Middle frontal gyrus (tissue), 1 donor: Measurements from ENCODE around the gene COL25A1.
"Not testable (repeated sequence)": the region's sequence is repeated elsewhere in the genome, so short reads cannot be mapped to it uniquely, and the experiment has no call there.

Source experiments
- DNase-seq: peaks from one replicate; pipeline ENCODE4 v3.0.0-alpha.2; 2015; ENCODE audit warnings: low spot score; ENCODE audit errors: extremely low spot score

COL25A1 gene

DNA sequence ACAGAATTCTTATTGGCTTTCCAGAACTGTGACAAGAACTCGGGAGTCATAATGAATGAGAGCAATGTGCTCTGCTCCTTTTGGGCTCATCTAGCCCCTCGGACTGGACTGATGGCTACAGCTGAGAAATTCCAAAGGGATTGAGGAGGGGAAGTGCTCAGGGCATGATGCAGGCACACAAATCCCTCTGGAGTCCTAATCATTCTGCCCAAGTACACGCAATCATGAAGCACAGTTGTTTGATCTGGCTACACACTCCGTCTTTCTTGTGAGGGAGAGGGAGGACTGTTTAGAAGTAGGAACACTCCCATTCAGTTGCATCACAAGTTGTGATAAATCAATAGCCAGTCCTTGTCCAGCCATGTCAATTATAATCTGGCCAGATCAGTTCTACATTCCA, 237.5 kb downstream of the COL25A1 start:
- DNase-seq: no peak

- no peak for DNase-seq
Measured at GRCh38 chr4:109053257-109053656, 249.2 kb downstream of the COL25A1 start.

DNA sequence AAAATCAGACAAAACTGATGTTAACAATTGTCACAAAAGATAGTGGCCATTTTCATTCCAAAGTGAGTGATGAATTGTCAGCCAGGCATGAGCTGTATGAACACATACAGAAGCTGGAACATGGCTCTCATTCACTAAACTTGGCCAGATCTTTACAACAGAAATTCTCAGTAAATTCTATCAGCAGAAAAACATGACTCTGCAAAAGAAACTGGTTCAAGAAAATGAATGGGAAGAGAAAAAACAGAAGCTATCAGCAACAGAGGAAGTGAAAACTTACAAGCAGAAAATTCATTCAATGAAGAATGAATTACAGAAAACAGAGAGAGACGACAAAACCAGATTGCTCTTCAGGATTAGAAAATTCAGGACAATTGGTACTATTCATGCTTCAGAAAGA, 249.6 kb downstream of the COL25A1 start:
- no peak for DNase-seq

DNA sequence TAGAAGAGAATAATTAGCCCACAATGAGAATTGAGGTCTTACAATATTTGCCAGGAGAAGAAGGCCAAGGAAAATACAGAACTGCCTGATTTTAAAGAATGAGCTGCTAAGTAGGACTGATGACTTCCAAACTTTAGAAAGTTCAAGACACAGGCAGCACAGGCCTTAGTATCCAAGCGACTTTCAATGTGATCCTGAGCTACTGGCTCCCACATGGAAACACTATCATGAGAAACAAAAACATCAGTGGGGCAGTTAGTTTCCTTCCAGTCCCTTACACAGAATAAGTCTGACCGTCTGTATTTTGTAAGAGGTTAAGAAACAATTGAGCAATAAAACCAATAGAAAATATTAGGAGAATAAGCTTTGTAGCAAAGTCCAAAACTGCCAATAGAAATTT, 251.4 kb downstream of the COL25A1 start:
- DNase-seq: no peak

GRCh38 chr4:109049926-109050325, 252.5 kb downstream of the COL25A1 start:
- DNase-seq: no peak

- DNase-seq: no peak
Measured at GRCh38 chr4:109046471-109047201, 255.8 kb downstream of the COL25A1 start.

GRCh38 chr4:109044431-109044830, 258.0 kb downstream of the COL25A1 start:
- no peak for DNase-seq

DNA sequence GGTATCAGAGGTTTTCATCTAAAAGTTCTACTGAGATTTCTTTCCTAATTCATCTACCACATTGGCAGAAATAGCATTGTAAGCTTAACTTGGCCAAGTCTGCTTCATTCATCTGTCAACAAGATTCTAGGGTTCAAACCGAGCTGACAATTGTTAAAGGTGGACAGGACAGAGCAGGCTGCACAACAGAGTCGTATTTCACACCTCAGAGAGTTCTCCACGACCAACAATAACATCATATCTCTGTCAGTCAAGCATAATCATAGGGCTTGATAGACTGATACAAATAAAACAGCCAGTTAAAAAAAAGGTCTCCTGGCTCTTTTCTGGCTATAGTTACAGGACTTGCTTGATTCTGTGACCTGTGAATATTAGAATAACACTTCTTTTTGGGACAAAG, 259.2 kb downstream of the COL25A1 start:
- no peak for DNase-seq

DNA sequence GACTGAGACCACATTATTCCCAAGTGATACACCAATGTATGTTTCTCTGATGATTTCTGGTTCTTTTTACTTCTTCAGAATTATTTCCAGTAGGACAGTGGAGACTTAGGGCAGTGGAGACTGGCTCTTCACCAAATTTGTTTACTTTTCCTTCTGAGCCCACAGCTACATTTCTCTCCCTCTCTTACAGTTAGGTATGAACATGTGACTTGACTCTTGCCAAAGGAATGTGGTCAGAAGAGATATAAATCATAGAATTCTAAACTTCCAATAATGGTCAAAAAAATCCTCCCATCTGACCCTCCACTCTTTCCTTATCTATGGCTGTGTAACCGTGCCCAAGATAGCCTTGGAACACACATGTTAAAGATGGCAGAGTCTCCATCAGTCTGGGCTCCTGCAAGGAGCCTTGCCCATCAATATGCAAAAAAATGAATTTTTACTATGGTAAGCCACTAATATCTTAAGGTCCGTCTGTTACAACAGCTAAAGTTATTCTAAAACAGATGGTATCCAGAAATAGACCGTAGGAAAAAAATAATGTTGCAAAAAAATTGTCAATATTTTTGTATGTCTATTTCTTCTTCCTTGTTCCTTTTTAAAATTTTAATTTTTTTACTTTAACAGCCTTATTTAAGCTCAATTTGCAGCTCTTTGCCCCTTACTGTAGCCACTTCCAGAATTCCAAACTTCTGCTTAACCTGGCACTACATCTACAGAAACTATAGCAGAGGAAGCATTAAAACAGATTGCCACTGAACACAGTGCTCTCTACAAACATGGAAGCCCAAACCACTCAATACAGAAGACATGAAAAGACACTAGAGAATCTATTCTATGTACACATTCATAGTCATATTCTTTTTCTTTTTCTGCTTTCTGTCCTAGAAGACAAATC, 260.7 kb downstream of the COL25A1 start:
- no peak for DNase-seq

DNA sequence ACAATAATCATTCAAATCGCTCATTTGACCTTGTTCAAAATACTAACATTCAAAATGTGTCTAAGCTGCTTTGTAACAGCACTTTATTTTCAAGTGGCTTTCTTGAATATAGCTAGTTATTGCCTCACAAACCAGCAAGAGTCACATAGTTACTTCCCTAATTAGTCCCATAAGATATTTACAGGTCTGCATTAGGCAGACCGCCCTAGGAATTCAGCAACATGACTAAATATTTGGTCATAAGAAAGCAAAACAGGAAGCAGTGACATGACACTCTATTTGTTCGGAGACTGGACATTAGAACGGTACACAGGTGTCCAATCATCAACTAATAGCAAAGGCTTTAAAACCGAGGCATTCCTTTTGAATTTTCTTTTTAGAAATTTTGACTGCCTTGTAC, 262.0 kb downstream of the COL25A1 start:
- no peak for DNase-seq

DNA sequence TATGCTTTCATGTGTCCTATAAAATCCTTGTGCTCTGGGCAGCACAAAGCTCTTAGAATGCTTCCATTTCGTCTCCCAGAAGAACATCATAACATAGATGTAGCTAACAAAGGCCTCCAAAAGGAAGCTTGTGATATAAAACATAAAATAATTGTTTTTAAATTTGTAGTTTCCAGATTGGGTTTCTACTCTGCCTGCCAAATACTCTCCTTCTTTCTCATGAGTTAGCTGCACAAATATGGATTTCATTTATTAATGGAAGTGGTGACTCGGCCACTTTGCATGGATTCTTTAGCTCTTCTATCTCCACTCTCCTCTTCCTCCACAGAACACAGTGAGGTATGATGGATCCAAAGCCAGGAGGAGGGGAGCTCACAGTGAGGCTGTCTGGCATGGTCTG, 265.4 kb downstream of the COL25A1 start:
- DNase-seq: no peak

DNA sequence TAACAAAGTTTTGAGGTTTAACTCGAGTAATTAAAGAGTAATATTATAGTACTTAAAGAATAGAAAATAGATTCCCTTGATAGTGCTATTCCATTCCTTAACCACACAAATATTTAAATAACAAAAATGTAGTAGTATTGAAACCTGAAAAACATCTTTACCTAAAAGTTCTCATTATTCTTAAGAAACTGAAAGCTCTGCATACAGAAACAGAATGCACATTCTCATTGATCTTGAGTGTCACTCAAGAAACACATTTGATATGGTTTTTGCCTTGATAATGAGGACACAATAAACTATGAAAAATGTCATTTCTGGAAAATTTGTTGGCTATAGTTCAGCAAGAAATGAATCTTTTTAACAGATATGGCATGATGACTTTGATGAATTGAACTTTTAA, 268.5 kb downstream of the COL25A1 start:
- no peak for DNase-seq

GRCh38 chr4:109032671-109033070, 269.8 kb downstream of the COL25A1 start:
- DNase-seq: no peak

- DNase-seq: no peak
Measured at GRCh38 chr4:109029987-109030386, 272.5 kb downstream of the COL25A1 start.

GRCh38 chr4:109027016-109027500, 275.4 kb downstream of the COL25A1 start:
- DNase-seq: no peak

GRCh38 chr4:109026588-109026987, 275.9 kb downstream of the COL25A1 start:
- DNase-seq: no peak

DNA sequence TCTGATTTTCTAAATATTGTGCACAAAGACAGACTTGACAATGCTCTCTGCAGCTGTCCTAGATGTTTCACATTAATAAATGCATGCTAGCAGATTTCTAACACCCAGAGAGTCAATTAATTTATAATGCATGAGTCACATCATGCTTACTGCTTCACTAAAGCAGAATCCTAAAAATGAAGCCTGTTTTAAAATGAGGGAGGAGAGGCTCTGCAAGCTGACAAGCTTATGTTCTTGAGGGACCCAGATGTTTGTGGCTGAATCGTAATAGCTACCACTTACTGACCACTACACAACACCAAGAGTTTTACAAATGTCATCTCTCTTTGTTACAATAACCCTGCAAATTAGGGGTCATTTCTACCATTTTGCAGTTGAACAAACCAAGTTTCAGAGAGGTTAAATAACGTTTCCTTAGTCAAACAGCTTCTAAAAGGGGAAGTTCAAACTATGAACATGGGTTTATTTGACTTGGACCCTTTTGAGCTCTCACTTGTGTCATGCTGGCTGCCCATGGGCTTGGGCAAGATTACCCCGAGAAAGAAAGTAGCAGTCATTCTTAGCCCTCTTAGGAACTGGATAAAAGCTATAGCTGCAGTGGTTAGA, 276.9 kb downstream of the COL25A1 start:
- no peak for DNase-seq

- no peak for DNase-seq
Measured at GRCh38 chr4:109022961-109023360, 279.5 kb downstream of the COL25A1 start.

- not testable (repeated sequence) for DNase-seq
Measured at GRCh38 chr4:109021630-109022029, 280.8 kb downstream of the COL25A1 start.

- DNase-seq: no peak
Measured at GRCh38 chr4:109020861-109021260, 281.6 kb downstream of the COL25A1 start.

- DNase-seq: no peak
Measured at GRCh38 chr4:109016200-109016599, 286.3 kb downstream of the COL25A1 start.

DNA sequence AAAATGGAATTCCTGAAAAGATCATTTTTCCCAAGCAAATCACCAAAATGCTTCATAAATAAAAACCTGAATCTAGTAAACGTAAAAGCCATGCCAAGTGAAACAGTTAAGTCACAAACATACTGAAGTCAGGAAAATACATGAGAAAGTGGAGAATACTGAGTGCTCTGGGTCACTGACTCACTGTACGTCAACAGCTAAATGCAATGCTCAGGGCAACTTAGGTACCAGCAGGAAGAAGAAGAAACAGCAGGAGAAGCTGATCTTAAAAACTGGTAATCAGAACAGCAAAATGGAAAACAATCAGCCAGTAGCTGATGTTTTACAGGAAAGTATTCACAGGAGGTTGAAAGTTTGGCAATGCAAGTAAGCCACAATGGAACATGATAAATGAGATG, 287.0 kb downstream of the COL25A1 start:
- no peak for DNase-seq
